ENCODE data around the gene TRAF3.
A peak's percentile ranks its signal among the peaks of the same experiment; 100 is the strongest.
"Not testable (repeated sequence)": the region's sequence is repeated elsewhere in the genome, so short reads cannot be mapped to it uniquely, and the experiment has no call there.

TRAF3 gene

DNA sequence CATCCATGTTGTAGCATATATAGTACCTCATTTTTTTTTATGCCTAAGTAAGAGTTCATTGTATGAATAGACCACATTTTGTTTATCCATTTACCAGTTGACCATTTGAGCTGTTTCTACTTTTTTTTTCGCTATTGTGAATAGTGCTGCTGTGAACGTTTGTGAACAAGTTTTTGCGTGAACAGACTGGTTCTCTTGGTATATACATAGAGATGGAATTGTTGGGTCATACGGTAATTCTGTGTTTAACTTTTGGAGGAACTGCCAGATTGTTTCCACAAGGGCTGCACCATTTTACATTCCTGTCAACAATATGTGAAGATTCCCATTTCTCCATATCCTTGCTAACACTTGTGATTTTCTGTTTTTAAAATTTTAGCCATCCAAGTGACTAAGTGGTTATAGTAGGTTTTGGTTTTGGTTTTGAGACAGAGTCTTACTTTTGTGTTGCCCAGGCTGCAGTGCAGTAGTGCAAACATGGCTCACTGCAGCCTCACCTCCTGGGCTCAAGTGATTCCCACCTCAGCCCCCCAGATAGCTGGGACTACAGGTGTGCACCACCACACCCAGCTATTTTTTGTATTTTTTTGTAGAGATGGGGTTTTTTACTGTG is 76.9 kb downstream of the TRAF3 start:
- Mint-ChIP-seq H3K4me3 (no peak overlapping the region), H3K36me3 (peaks cover 44 to 57% of the 10 kb centered on the region in 2 donors), H3K27ac (no peak overlapping the region), H3K4me1 (peaks cover 18 to 31% of the 10 kb centered on the region in 2 donors), H3K9me3 (peaks cover 0 to 3% of the 10 kb centered on the region in 2 donors), H3K27me3 (no peaks in the 10 kb centered on the region)
- ATAC-seq (replicated peaks) (no peak), DNase-seq (no peak)

DNA sequence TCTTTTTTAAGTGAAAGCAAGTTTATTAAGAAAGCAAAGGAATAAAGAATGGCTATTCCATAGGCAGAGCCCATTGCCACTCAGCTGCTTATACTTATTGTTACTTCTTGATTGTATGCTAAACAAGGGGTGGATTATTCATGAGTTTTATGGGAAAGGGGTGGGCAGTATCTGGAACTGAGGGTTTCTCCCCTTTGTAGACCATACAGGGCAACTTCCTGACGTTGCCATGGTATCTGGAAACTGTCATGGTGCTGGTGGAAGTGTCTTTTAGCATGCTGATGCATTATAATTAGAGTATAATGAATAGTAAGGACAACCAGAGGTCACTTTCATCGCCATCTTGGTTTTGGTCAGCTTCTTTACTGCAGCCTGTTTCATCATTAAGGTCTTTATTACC is 78.9 kb downstream of the TRAF3 start:
- DNase-seq (no peak), ATAC-seq (replicated peaks) (no peak)
- Mint-ChIP-seq H3K4me3 (no peak overlapping the region), H3K27ac (no peak overlapping the region), H3K27me3 (no peaks in the 10 kb centered on the region), H3K4me1 (peaks cover 17 to 22% of the 10 kb centered on the region in 2 donors), H3K36me3 (peaks cover 50 to 66% of the 10 kb centered on the region in 2 donors), H3K9me3 (peaks cover 7 to 8% of the 10 kb centered on the region in 2 donors)

DNA sequence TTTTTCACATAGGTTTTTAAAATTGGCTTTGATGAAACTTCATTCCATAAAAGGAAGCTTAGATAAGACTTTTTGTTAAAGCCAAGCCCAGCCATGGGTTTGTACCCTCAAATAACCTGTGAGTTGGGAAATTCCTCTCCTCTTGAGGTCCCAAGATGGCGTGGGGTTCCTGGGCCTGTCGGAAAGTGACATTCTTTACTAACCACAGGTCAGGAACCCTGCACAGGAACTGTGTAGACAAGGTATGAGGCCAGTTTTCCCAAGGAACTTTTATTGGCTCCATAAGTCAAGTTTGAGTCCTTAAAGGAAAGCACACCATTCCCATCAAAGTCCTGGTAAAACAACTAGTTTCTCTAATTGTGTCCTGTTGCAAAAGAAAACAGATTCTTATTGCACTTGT is 80.2 kb downstream of the TRAF3 start:
- Mint-ChIP-seq H3K4me1 (peaks cover 15 to 19% of the 10 kb centered on the region in 2 donors), H3K9me3 (peaks cover 14 to 16% of the 10 kb centered on the region in 2 donors), H3K4me3 (no peak overlapping the region), H3K27me3 (no peaks in the 10 kb centered on the region), H3K27ac (no peak overlapping the region), H3K36me3 (peaks cover 51 to 72% of the 10 kb centered on the region in 2 donors)
- DNase-seq (no peak), ATAC-seq (replicated peaks) (no peak)

DNA sequence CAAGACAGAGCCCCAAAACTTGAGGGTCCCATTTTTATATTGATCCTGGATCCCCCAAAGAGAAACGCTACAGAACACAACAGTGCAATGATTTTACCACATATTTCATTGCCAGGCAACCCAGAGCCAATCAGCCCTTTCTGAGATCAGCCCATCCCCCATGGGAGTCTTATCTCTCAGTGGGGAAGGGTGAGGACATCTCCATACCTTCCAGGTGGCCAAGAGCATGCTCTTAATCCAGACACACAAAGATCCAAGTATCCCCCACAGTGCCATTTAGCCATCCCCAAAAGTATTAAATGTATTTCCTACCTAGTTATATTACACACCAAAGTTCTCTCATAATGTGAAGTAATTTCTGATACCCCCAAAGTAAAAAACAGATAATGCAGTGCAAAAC is 82.7 kb downstream of the TRAF3 start:
- ATAC-seq (replicated peaks) (no peak), DNase-seq (no peak)
- no peak overlapping the region for H3K4me3 Mint-ChIP-seq
- H3K9me3 Mint-ChIP-seq, result peaks cover 15 to 16% of the 10 kb centered on the region in 2 donors
- H3K27me3 Mint-ChIP-seq, result no peaks in the 10 kb centered on the region
- H3K27ac Mint-ChIP-seq, result peak overlapping the region; percentile 9
- H3K36me3 Mint-ChIP-seq, result peaks cover 60 to 77% of the 10 kb centered on the region in 2 donors
- peaks cover 8 to 9% of the 10 kb centered on the region in 2 donors for H3K4me1 Mint-ChIP-seq

DNA sequence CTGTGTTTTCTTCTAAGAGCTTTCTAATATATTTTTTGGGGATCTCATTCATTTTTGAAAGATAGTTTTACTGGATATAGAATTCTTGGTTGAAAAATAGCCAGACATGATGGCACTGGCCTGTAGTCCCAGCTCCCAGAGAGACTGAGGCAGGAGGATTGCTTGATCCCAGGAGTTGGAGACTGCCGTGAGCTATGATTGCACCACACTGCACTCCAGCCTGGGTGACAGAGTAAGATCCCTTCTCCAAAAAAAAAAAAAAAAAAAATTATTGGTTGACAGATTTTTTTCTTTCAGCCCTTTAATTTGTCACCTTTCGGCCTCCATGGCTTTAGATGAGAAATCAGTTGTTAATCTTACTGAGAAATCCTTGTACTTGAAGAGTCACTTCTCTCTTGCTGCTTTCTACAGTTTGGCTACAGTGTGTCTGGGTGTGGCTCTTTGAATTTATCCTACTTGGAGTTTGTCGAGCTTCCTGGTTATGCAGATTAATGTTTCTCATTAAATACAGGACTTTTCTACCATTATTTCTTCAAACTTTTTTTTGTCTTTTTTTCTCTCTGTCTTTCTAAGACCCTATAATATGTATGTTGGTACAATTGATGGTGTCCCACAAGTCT is 85.0 kb downstream of the TRAF3 start:
- DNase-seq (no peak), ATAC-seq (replicated peaks) (no peak)
- no peak overlapping the region for H3K4me3 Mint-ChIP-seq
- no peak overlapping the region for H3K27ac Mint-ChIP-seq
- no peaks in the 10 kb centered on the region for H3K27me3 Mint-ChIP-seq
- peaks cover 3 to 7% of the 10 kb centered on the region in 2 donors for H3K4me1 Mint-ChIP-seq
- H3K36me3 Mint-ChIP-seq, result peaks cover 55 to 75% of the 10 kb centered on the region in 2 donors
- H3K9me3 Mint-ChIP-seq, result peaks cover 14 to 16% of the 10 kb centered on the region in 2 donors

DNA sequence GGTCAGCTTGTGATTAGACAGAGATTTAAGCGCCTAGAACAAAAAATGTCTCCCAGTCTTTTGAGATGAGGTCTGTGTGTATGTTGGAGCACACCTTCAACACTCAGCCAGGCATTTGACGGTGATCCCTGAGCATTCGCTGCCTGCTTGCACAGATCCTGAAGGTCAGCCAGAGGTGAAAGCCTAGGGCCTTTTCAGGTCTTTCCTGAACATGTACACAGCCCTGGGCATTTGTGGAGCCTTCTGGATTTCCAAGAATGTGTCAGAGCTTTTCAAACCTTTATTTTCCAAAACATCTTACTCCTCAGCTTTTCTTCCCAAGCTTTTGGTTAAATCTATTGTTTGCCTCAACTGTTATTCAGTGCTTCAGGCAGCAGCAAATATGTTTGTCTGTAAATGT is 86.1 kb downstream of the TRAF3 start:
- Mint-ChIP-seq H3K9me3 (peaks cover 14 to 16% of the 10 kb centered on the region in 2 donors), H3K27me3 (no peaks in the 10 kb centered on the region), H3K36me3 (peaks cover 46 to 74% of the 10 kb centered on the region in 2 donors), H3K27ac (no peak overlapping the region), H3K4me3 (no peak overlapping the region), H3K4me1 (peaks cover 14 to 15% of the 10 kb centered on the region in 2 donors)
- ATAC-seq (replicated peaks) (no peak), DNase-seq (no peak)

DNA sequence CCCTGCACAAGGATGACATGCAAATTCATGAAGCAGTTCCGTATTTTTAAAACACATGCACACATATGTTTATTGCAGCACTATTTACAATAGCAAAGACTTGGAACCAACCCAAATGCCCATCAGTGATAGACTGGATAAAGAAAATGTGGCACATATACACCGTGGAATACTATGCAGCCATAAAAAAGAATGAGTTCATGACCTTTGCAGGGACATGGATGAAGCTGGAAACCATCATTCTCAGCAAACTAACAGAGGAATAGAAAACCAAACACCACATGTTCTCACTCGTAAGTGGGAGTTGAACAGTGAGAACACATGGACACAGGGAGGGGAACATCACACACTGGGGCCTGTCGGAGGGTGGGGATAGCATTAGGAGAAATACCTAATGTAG is 88.7 kb downstream of the TRAF3 start:
- H3K4me3 Mint-ChIP-seq; H3K27me3 Mint-ChIP-seq; DNase-seq; H3K9me3 Mint-ChIP-seq; ATAC-seq (replicated peaks): not testable (repeated sequence)
- Mint-ChIP-seq H3K27ac (peak overlapping the region; percentile 75), H3K36me3 (peaks cover 42 to 62% of the 10 kb centered on the region in 2 donors), H3K4me1 (peaks cover 18 to 30% of the 10 kb centered on the region in 2 donors)

DNA sequence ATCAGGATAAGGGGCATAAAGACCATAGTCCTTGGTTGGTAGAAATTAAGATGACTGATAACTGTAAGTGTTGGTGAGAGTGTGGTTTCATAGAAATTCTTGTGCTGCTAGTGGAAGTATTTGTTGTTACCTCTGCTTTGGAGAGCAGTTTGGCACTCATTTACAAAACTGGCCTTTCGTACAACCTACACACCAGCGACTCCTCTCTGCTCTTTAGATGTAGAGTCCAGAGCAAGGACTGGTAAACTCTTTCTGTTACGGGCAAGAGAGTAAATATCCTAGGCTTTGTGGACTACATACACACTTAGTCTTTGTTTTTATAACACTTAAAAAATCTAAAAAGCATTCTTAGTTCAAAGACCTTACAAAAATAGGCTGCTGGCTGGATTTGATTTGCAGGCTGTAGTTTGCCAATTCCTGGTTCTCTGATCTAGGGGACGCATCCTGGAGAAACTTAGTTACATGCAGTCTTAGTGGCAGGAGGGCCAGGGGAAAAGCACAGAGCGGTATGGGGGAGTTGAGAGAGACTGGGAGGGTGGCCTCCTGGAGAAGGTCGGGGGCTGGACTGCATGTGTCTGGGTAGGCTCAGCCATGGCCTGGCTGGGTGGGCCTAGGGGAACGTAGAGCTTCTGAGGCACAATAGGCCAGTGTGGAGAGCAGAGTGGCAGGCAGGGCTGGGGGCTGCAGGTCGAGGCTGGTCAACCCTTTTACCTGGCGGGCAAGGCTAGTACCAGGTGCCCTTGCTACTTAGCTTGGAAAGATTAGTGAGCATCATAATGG is 89.9 kb downstream of the TRAF3 start:
- Mint-ChIP-seq H3K9me3 (peaks cover 0 to 4% of the 10 kb centered on the region in 2 donors), H3K4me1 (peaks cover 25 to 43% of the 10 kb centered on the region in 2 donors), H3K27me3 (no peaks in the 10 kb centered on the region), H3K4me3 (no peak overlapping the region), H3K27ac (peak overlapping the region; percentile 90), H3K36me3 (peaks cover 45 to 60% of the 10 kb centered on the region in 2 donors)
- ATAC-seq (replicated peaks), result no peak
- no peak for DNase-seq

DNA sequence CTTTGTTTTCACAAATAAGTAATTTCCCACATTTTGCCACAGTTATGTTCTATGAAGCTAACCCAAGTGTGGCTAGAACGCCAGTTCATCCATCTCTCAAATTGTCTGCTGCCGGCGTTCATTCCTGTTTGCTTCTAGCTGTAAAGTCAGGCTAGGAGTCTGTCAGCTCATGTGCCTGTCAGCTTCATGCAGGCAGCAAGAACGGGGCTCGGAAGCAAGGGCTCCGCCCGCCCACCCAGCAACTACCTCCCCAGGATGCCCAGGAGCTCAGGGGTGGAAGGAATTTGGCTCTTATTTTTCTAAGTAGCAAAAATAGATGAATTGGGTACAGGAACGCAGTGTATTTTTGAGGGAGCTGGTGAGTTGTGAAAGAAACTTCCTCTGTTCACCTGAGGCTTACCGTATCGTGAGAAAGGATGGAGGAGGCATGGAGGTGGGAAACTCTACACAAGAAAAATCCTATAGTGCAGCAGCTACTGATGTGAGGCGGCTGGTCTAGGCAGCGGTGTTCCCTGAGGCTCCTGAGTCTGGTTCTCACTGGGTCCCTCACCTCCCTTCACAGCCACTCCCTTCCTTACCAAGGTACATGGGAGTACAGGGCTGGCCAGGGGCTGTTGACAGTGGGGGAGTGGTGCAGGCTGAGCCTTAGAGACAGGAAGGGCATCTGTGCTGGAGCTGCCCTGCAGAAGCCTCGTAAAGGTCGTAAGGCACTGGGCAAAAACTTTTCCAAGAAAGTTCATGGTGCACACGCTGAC is 90.8 kb downstream of the TRAF3 start:
- DNase-seq (no peak), ATAC-seq (replicated peaks) (no peak)
- Mint-ChIP-seq H3K36me3 (peaks cover 45 to 60% of the 10 kb centered on the region in 2 donors), H3K4me1 (peaks cover 25 to 47% of the 10 kb centered on the region in 2 donors), H3K9me3 (no peaks in the 10 kb centered on the region), H3K27ac (peak overlapping the region; percentile 59), H3K27me3 (no peaks in the 10 kb centered on the region), H3K4me3 (no peak overlapping the region)

DNA sequence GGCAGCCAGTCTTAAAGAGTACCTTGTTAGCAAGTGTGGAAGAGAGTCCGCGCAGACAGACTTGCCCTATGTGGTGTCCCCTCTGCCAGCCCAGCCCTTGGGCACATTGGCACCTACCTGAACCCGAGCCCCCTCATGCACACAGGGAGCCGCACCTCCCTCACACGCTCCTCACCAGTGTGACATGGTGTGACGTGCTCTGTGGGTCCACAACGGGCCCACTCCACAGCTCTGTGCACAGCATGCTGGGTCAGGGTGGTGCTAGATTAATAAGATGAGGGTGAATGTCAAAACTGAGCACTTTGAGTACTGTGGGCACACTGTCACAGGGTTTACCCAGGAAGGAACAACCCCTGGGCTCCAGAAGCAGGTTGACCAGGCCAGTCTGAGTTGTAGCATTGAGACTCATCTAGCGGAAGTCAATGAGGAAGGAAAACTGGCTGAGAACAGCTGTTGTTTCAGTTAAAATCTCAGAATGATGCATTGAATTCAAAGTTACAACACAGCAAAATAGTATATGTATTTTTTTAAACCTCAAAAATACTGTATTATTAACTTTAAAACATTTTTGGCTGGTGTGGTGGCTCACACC is 91.8 kb downstream of the TRAF3 start:
- peak; percentile 84 to 89 for ATAC-seq (replicated peaks)
- H3K27me3 Mint-ChIP-seq, result no peaks in the 10 kb centered on the region
- H3K27ac Mint-ChIP-seq, result peak overlapping the region; percentile 86
- no peaks in the 10 kb centered on the region for H3K9me3 Mint-ChIP-seq
- DNase-seq, result no peak
- H3K36me3 Mint-ChIP-seq, result peaks cover 44 to 58% of the 10 kb centered on the region in 2 donors
- H3K4me1 Mint-ChIP-seq, result peaks cover 25 to 47% of the 10 kb centered on the region in 2 donors
- H3K4me3 Mint-ChIP-seq, result no peak overlapping the region

DNA sequence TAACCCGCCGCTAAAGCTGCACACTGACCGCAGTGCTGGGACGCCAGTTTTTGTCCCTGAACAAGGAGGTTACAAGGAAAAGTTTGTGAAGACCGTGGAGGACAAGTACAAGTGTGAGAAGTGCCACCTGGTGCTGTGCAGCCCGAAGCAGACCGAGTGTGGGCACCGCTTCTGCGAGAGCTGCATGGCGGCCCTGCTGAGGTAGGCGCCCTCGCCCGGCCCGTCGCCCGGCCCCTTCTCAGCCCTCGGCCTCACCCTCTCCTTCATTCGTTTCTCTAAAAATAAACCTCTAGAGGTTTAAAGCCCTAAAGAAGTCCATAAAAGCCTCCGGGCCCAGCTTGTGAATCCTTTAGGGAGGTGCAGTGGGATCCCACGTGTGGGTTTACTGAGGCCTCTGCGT is 93.0 kb downstream of the TRAF3 start:
- Mint-ChIP-seq H3K27me3 (no peaks in the 10 kb centered on the region), H3K4me3 (no peak overlapping the region), H3K9me3 (no peaks in the 10 kb centered on the region), H3K27ac (no peak overlapping the region), H3K36me3 (peaks cover 43 to 56% of the 10 kb centered on the region in 2 donors), H3K4me1 (peaks cover 25 to 47% of the 10 kb centered on the region in 2 donors)
- ATAC-seq (replicated peaks) (no peak), DNase-seq (no peak)

DNA sequence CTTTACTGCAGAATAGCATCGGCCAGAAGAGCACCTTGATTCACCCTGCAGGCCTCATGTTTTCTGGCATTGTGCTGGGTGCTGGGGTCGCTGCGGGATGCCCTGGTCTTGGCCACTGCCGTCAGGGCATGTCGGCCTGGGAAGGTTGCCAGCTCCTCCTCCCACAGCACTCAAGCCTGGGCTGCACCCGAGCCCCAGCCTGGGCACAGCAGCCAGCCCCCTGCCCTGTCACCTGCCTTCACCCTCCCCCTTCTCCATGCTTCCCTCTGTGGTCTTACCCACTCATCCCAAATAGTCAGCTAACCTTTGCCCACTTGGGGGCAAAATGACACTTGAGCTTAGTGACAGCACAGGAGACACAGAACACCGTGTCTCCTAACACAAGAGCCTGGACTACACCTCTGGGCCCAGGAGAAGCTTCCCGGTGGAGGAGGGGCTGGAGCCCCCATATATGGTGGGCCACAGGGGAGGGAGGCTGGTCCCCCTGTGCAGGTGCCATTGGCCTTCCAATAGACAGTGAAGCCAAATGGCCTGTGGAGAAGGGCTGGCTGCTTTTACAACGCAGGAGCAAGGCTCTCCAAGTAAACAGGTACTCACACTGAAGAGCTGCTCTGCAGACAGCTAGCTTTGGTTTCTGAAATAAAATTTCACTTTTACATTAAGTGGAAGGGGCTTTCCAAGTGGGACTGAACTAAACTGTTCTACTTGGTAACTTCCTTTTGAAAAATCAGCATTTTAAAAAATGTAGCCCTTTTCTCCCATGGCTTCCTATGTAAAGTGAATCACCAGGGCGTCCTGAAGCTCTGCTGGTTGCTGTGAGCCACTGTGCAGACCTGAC is 94.0 kb downstream of the TRAF3 start:
- Mint-ChIP-seq H3K4me3 (no peak overlapping the region), H3K4me1 (peaks cover 25 to 47% of the 10 kb centered on the region in 2 donors), H3K27ac (peak overlapping the region; percentile 59), H3K9me3 (no peaks in the 10 kb centered on the region), H3K27me3 (no peaks in the 10 kb centered on the region), H3K36me3 (peaks cover 43 to 57% of the 10 kb centered on the region in 2 donors)
- DNase-seq, result no peak
- no peak for ATAC-seq (replicated peaks)

DNA sequence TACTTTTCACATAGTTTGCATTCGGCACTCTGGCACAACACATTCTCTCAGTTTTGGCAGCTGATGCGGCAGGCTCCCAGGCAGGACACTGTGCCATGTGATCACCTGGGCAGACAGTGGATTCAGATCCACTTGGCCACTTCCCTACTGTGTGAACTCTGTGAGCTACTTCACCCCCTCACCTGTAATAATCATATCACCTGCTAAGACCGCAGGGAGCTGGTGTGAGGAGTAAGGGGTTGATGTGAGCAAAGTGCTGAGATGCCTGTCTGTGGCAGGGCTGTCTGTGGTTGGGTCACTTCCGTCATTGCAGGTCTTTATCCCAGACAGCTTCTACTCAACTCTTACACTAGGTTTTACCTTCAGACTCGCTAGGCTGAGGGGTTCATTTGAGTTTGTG is 94.8 kb downstream of the TRAF3 start:
- H3K9me3 Mint-ChIP-seq, result no peaks in the 10 kb centered on the region
- DNase-seq (no peak), ATAC-seq (replicated peaks) (no peak)
- H3K27ac Mint-ChIP-seq, result peak overlapping the region; percentile 25
- no peaks in the 10 kb centered on the region for H3K27me3 Mint-ChIP-seq
- peaks cover 43 to 53% of the 10 kb centered on the region in 2 donors for H3K36me3 Mint-ChIP-seq
- H3K4me3 Mint-ChIP-seq, result no peak overlapping the region
- H3K4me1 Mint-ChIP-seq, result peaks cover 24 to 46% of the 10 kb centered on the region in 2 donors
